ENCODE data around the gene CNNM4. TPM values are rescaled to one million over a fixed set of nuclear protein-coding genes. Genes with fewer than 3 reads are reported as not detected.

Gene CNNM4
- total RNA-seq = 1.6 and 3.0 TPM in 2 replicates

GRCh38 chr2:96760036-96760985, at the start of gene CNNM4:
Gene CNNM4 (plus strand): TSS chr2:96760902. CDS start chr2:96761000, 98 bp downstream.

GRCh38 chr2:96739633-96740428, 20.9 kb upstream of the CNNM4 start, which contains the start of gene LMAN2L:
Gene LMAN2L (minus strand): TSS chr2:96740064. CDS start chr2:96740040, 24 bp downstream.

GRCh38 chr2:96816127-96816835, 55.6 kb downstream of the CNNM4 start, which contains the start of gene CNNM3:
Gene CNNM3 (plus strand): TSS chr2:96816268. CDS start chr2:96816278, 10 bp downstream.

GRCh38 chr2:96843538-96844268, 83.0 kb downstream of the CNNM4 start, which contains the start of gene ANKRD23:
Gene ANKRD23 (minus strand): TSS chr2:96844021. CDS start chr2:96843992, 29 bp downstream.

GRCh38 chr2:96857667-96858372, 97.1 kb downstream of the CNNM4 start, which contains the start of gene ANKRD39:
Gene ANKRD39 (minus strand): TSS chr2:96858016. CDS start chr2:96857987, 29 bp downstream.

Other genes starting within 250 kb of the CNNM4 start
- 7.1 and 9.8 TPM in 2 replicates for gene ARID5A, start 224.2 kb upstream of the CNNM4 start, total RNA-seq
- gene KANSL3, start 122.6 kb upstream of the CNNM4 start, total RNA-seq = 14.7 and 29.1 TPM in 2 replicates
- not detected in 2 replicates for gene FER1L5, start 118.1 kb upstream of the CNNM4 start, total RNA-seq
- gene LMAN2L, start 20.8 kb upstream of the CNNM4 start, total RNA-seq = 12.3 and 32.2 TPM in 2 replicates
- gene CNNM3, start 55.4 kb downstream of the CNNM4 start, total RNA-seq = 6.5 and 13.8 TPM in 2 replicates
- 0.49 and 1.4 TPM in 2 replicates for gene ANKRD23, start 83.1 kb downstream of the CNNM4 start, total RNA-seq
- 3.7 and 5.5 TPM in 2 replicates for gene ANKRD39, start 97.1 kb downstream of the CNNM4 start, total RNA-seq
- gene SEMA4C, start 109.2 kb downstream of the CNNM4 start, total RNA-seq = 7.3 and 20.6 TPM in 2 replicates
- gene FAM178B, start 225.7 kb downstream of the CNNM4 start, total RNA-seq = not detected in 2 replicates